H1 (cell line): ENCODE data around the gene PCED1B.

ENCODE experiments used
- CEBPB ChIP-seq: IDR thresholded peaks from 2 replicates; pipeline ENCODE4 v1.6.1; 2012; ENCODE audit warnings: low read depth, low read length
- CREB1 ChIP-seq: IDR thresholded peaks from 2 replicates; pipeline ENCODE4 v1.6.1; 2012; ENCODE audit warnings: inconsistent platforms
- SIX5 ChIP-seq: IDR thresholded peaks from 2 replicates; pipeline ENCODE4 v1.6.1; 2011; ENCODE audit warnings: mild to moderate bottlenecking, low read depth, low read length
- TF ChIP-seq, protein P1 (sequence below): IDR thresholded peaks from 2 replicates; pipeline ENCODE4 v1.6.1; 2012; ENCODE audit warnings: inconsistent platforms

DNA sequence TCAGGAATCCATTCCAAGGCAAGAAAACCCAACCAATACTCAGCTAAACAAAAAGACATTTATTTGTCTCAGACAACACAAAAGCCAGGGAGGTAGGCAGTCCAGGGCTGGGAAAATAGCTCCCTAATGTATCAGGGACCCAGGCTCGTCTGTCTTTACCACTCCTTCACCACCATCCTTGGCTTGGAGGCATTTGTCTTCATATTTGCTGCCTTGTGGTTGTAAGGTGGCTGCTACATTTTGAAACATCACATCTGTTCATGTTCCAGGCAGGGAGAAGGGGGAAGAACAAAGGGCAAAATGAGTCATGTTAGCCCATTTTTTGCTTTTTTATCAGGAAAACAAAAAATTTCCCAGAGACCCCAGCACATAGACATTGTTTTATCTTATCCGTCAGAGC, 44.8 kb upstream of the PCED1B start:
- no peak for TF ChIP-seq SIX5
- no peak for TF ChIP-seq CREB1
- TF ChIP-seq, protein P1, sequence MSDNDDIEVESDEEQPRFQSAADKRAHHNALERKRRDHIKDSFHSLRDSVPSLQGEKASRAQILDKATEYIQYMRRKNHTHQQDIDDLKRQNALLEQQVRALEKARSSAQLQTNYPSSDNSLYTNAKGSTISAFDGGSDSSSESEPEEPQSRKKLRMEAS, result no peak
- no peak for TF ChIP-seq CEBPB
